ENCODE results near the gene VCP.

VCP gene

DNA sequence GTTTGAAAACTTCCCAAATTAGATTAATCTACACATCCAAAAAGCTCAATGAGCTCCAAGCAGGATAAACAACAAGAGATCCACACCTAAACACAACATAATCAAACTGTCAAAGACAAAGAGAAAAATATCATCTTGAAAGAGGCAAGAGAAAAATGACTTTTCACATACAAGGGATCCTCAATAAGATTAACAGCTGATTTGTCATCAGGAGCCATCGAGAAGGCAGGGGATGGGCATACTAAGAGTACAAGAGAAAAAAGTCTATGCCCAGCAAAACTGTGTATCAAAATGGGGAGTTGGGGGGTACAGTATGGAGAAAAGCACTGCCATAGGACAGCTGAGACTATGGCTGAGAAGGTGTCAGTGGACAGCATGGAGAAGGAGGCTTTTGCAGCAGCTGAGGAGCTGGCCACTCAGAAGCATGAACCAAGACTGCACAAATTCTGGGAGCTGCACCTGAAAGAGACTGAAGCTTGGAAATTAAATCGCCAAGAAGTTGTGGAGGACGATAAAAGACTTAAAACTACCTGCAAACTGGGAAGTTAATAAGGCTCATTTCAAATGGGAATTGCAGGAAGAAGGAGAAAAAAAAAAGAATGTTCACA lies 62.0 kb downstream of the VCP start:
- DNase-seq: no peak
